B cell (primary cell): ENCODE results near the gene ACAD8. TPM values are rescaled to one million over a fixed set of nuclear protein-coding genes. Genes with fewer than 3 reads are reported as not detected.

Experiments
- ATAC-seq: fragments of 200-7000 bp; cut with Tn5 transposase; one replicate; pipeline ENCODE4 v1.10.0; 2021; ENCODE audit warnings: low read depth, mild to moderate bottlenecking, moderate number of reproducible peaks, moderate library complexity
- CTCF ChIA-PET: fragments of 350-600 bp; sonication (Branson Sonifier 250); formaldehyde crosslinking; loops from one replicate; lab custom pipeline; 2021; ENCODE audit warnings: antibody characterized with exemption, inconsistent platforms; lab: Charles Lee
- POLR2A ChIA-PET: fragments of 350-600 bp; sonication (Branson Sonifier 250); formaldehyde crosslinking; loops from one replicate; lab custom pipeline; 2021; ENCODE audit warnings: antibody characterized with exemption; lab: Charles Lee
- DNase-seq: peaks from one replicate; pipeline ENCODE4 v3.0.0; 2013
- H2AFZ ChIP-seq: 2 replicates; pipeline ENCODE4 v1.6.1; 2012; ENCODE audit warnings: mild to moderate bottlenecking, low read depth, low read length; ENCODE audit not compliant: insufficient read depth, poor library complexity, severe bottlenecking
- H3K27ac ChIP-seq, 2 donors: 1 replicate in 1 of 2; 2 replicates in 1 of 2; pipeline ENCODE4 v1.5.1; 2012 to 2013; ENCODE audit warnings: low read length in 2 of 2, mild to moderate bottlenecking in 2 of 2, moderate library complexity in 1 of 2
- H3K27me3 ChIP-seq, 4 experiments: fragments of 200-600 bp in 1 of 4; sonication (generic) in 1 of 4; replicated peaks in 1 of 4; 1 replicate in 2 of 4; 2 replicates in 2 of 4; pipeline versions ENCODE4 v1.6.1 to v1.7.0; 2013 to 2016; ENCODE audit warnings: low read length in 3 of 4, mild to moderate bottlenecking in 2 of 4, mixed read lengths in 1 of 4, moderate library complexity in 1 of 4; ENCODE audit not compliant: insufficient read depth in 4 of 4, control insufficient read depth in 3 of 4; ENCODE audit errors: control extremely low read depth in 1 of 4
- H3K36me3 ChIP-seq, 2 experiments: replicated peaks in 1 of 2; 1 replicate in 1 of 2; 2 replicates in 1 of 2; pipeline versions ENCODE4 v1.6.1 to v1.7.1; 2013; ENCODE audit warnings: low read length in 1 of 2; ENCODE audit not compliant: insufficient read depth in 2 of 2, control insufficient read depth in 1 of 2; ENCODE audit errors: control extremely low read depth in 1 of 2, extremely low read depth in 1 of 2
- H3K4me1 ChIP-seq, 2 donors: fragments of 200-600 bp in 1 of 2; sonication (generic) in 1 of 2; 1 replicate in 1 of 2; 2 replicates in 1 of 2; pipeline versions ENCODE4 v1.5.1 to v1.6.1; 2013 to 2017; ENCODE audit warnings: low read length in 2 of 2; ENCODE audit not compliant: control insufficient read depth in 2 of 2, insufficient read depth in 2 of 2
- H3K4me2 ChIP-seq: replicated peaks from 2 replicates; pipeline ENCODE3; 2012; ENCODE audit warnings: mild to moderate bottlenecking, low read depth, low read length; ENCODE audit not compliant: poor library complexity, severe bottlenecking
- H3K4me3 ChIP-seq, 5 experiments: fragments of 200-600 bp in 1 of 5; sonication (generic) in 1 of 5; 1 replicate in 3 of 5; 2 replicates in 2 of 5; pipeline versions ENCODE4 v1.5.1 to v1.7.0; 2011 to 2016; ENCODE audit warnings: low read length in 4 of 5, mild to moderate bottlenecking in 4 of 5, low read depth in 2 of 5, control low read depth in 1 of 5, moderate library complexity in 1 of 5; ENCODE audit not compliant: insufficient read depth in 1 of 5; ENCODE audit errors: control extremely low read depth in 1 of 5, extremely low read depth in 1 of 5
- H3K79me2 ChIP-seq: fragments of 200-600 bp; sonication (generic); one replicate; pipeline ENCODE4 v1.6.0; 2016; ENCODE audit warnings: low read length; ENCODE audit not compliant: control insufficient read depth, insufficient read depth
- H3K9ac ChIP-seq: fragments of 200-600 bp; sonication (generic); 2 replicates; pipeline ENCODE4 v1.6.1; 2017; ENCODE audit warnings: mild to moderate bottlenecking, low read length, moderate library complexity
- H3K9me3 ChIP-seq, 3 donors: one replicate each; pipeline versions ENCODE4 v1.6.1 to v1.7.1; 2013; ENCODE audit warnings: low read length in 2 of 3; ENCODE audit not compliant: control insufficient read depth in 2 of 3, insufficient read depth in 1 of 3; ENCODE audit errors: control extremely low read depth in 1 of 3
- H4K20me1 ChIP-seq: 2 replicates; pipeline ENCODE4 v1.6.0; 2012; ENCODE audit warnings: mild to moderate bottlenecking, low read length; ENCODE audit not compliant: insufficient read depth, control insufficient read depth, poor library complexity, severe bottlenecking
- H3K27ac Mint-ChIP-seq: one replicate; pipeline ENCODE4 v1.8.0; 2021; ENCODE audit warnings: mixed read lengths
- H3K27me3 Mint-ChIP-seq: one replicate; pipeline ENCODE4 v1.8.0; 2021; ENCODE audit warnings: mixed read lengths
- H3K4me1 Mint-ChIP-seq: one replicate; pipeline ENCODE4 v1.8.0; 2021; ENCODE audit warnings: mixed read lengths
- H3K4me3 Mint-ChIP-seq: one replicate; pipeline ENCODE4 v1.8.0; 2021; ENCODE audit warnings: mixed read lengths
- H3K9me3 Mint-ChIP-seq: one replicate; pipeline ENCODE4 v1.8.0; 2022; ENCODE audit warnings: mixed read lengths; ENCODE audit not compliant: insufficient read depth
- CTCF ChIP-seq: fragments of 200-600 bp; IDR thresholded peaks from one replicate; pipeline ENCODE4 v1.8.0; 2022; ENCODE audit warnings: antibody characterized with exemption, mild to moderate bottlenecking
- EZH2 ChIP-seq: IDR thresholded peaks from 2 replicates; pipeline ENCODE4 v1.6.1; 2012; ENCODE audit warnings: borderline replicate concordance, low read depth, mild to moderate bottlenecking, moderate library complexity, low read length; ENCODE audit not compliant: insufficient read depth, poor library complexity, severe bottlenecking
- WGBS: methylation state at CpG from one replicate; pipeline ENCODE4 v1.1.5; 2013; ENCODE audit warnings: missing lambda C conversion rate; ENCODE audit not compliant: insufficient coverage; 5-methylcytosine and 5-hydroxymethylcytosine counted together
- intact Hi-C: fragments of 100-400 bp; cut with micrococcal nuclease; formaldehyde crosslinking; loops from one replicate; pipeline ENCODE4 v1.10.0; 2022
- polyA plus RNA-seq: library from polyadenylated mRNA; depleted of rRNA; stranded (reverse); fragments of >200 nt; gene quantifications from 2 replicates; pipeline ENCODE4 v1.2.3, GENCODE V29; 2012
- total RNA-seq, 2 donors: library from RNA; stranded (reverse); fragments of 120-200 nt in 1 of 2; gene quantifications; 1 replicate in 1 of 2; 2 replicates in 1 of 2; pipeline versions ENCODE4 v1.2.3 to v1.2.4, GENCODE V29; 2013 to 2022

Gene ACAD8
- total and polyA plus RNA-seq, 2 donors (not counting 1 experiment from before 2014, with no cell fraction given) = 26.5 to 33.6 TPM

GRCh38 chr11:134243913-134244312, 9.5 kb upstream of the ACAD8 start:
- H2AFZ ChIP-seq = no peak overlapping the region
- TF ChIP-seq EZH2 (no peak), CTCF (no peak)
- intact Hi-C loops = loop anchor here (1.0 kb wide), 1 partner anchor 16 kb away; no protein-coding TSS in a partner anchor
- 100% methylated on average over 3 of the region's 4 CpGs for WGBS
- Mint-ChIP-seq H3K27me3 (no peaks in the 10 kb centered on the region), H3K27ac (no peak overlapping the region), H3K9me3 (no peaks in the 10 kb centered on the region), H3K4me3 (no peak overlapping the region), H3K4me1 (no peaks in the 10 kb centered on the region)
- H3K4me3 ChIP-seq = no peak overlapping the region
- no peaks in the 10 kb centered on the region for H3K4me1 ChIP-seq
- H3K27me3 ChIP-seq = no peaks in the 10 kb centered on the region
- H3K4me2 ChIP-seq = no peak overlapping the region
- ChIA-PET CTCF (interaction anchor here (0.7 to 8.1 kb wide), 15 partner anchors 9 to 305 kb away, joined by 3 to 131 read pairs (median 7); partner anchors contain the start of genes ACAD8, NCAPD3, THYN1 and VPS26B), POLR2A (no interaction called here)
- H3K79me2 ChIP-seq = no peaks in the 10 kb centered on the region
- H3K9me3 ChIP-seq = peaks cover 0 to 3% (median 0%) of the 10 kb centered on the region in 3 donors
- ATAC-seq (no peak), DNase-seq (no peak)
- H3K27ac ChIP-seq = no peak overlapping the region
- H3K36me3 ChIP-seq = peaks cover 0 to 32% of the 10 kb centered on the region in 2 experiments
- no peaks in the 10 kb centered on the region for H4K20me1 ChIP-seq
- no peak overlapping the region for H3K9ac ChIP-seq

- H3K27me3 ChIP-seq = no peaks in the 10 kb centered on the region
- CTCF ChIA-PET = interaction anchor here (0.7 to 8.1 kb wide), 15 partner anchors 9 to 306 kb away, joined by 3 to 131 read pairs (median 7); partner anchors contain the start of genes ACAD8, NCAPD3, THYN1 and VPS26B
- no peaks in the 10 kb centered on the region for H3K9me3 Mint-ChIP-seq
- TF ChIP-seq CTCF (peak; percentile 77), EZH2 (no peak)
- no peak overlapping the region for H3K27ac ChIP-seq
- ATAC-seq = peak; percentile 84
- H3K9ac ChIP-seq = no peak overlapping the region
- no peak overlapping the region for H2AFZ ChIP-seq
- no peak overlapping the region for H3K27ac Mint-ChIP-seq
- no peak overlapping the region for H3K4me2 ChIP-seq
- H4K20me1 ChIP-seq = no peaks in the 10 kb centered on the region
- peak; percentile 66 for DNase-seq
- no peaks in the 10 kb centered on the region for H3K4me1 ChIP-seq
- no peaks in the 10 kb centered on the region for H3K79me2 ChIP-seq
- H3K4me1 Mint-ChIP-seq = no peaks in the 10 kb centered on the region
- H3K36me3 ChIP-seq = peaks cover 0 to 37% of the 10 kb centered on the region in 2 experiments
- H3K9me3 ChIP-seq = peaks cover 0 to 3% (median 0%) of the 10 kb centered on the region in 3 donors
- intact Hi-C loops = loop anchor here (1.0 kb wide), 1 partner anchor 16 kb away; no protein-coding TSS in a partner anchor
- no peak overlapping the region for H3K4me3 Mint-ChIP-seq
- no peaks in the 10 kb centered on the region for H3K27me3 Mint-ChIP-seq
- 73% methylated on average over 4 of the region's 7 CpGs for WGBS
- POLR2A ChIA-PET = no interaction called here
- H3K4me3 ChIP-seq = no peak overlapping the region
Observed at GRCh38 chr11:134244593-134244992, 8.8 kb upstream of the ACAD8 start.
